Measurements from ENCODE around the gene GMDS. TPM values are rescaled to one million over a fixed set of nuclear protein-coding genes. Genes with fewer than 3 reads are reported as not detected.

GMDS gene
- total RNA-seq, 4 donors from 2014 or later = 8.7 to 23.1 (median 18.4) TPM

- intact Hi-C loops (cut with DNase I; ENCODE audit: low total_unique reads) = no loop called here
- DNase-seq (ENCODE audit: low spot score in 2 of 2) = no peak
- WGBS, 2 donors = 94 to 95% methylated on average over 11 of the region's 11 CpGs
- no peak overlapping the region for H3K4me3 ChIP-seq (ENCODE audit: low read depth, poor library complexity, severe bottlenecking)
- TF ChIP-seq POLR2A (IDR thresholded peaks at IDR 0.05) (no peak), CTCF (IDR thresholded peaks at IDR 0.05) (no peak)
These were observed 668.7 kb downstream of the GMDS start for GRCh38 chr6:1576711-1577110.

GRCh38 chr6:1576166-1576565, 669.2 kb downstream of the GMDS start:
- no peak overlapping the region for H3K4me3 ChIP-seq (ENCODE audit: low read depth, poor library complexity, severe bottlenecking)
- intact Hi-C loops (cut with DNase I; ENCODE audit: low total_unique reads) = no loop called here
- TF ChIP-seq POLR2A (IDR thresholded peaks at IDR 0.05) = no peak
- no peak for TF ChIP-seq CTCF (IDR thresholded peaks at IDR 0.05)
- no peak for DNase-seq (ENCODE audit: low spot score in 2 of 2)
- WGBS, 2 donors = 84% methylated on average over 9 of the region's 9 CpGs

GRCh38 chr6:1575210-1576041, 670.0 kb downstream of the GMDS start:
- TF ChIP-seq POLR2A (IDR thresholded peaks at IDR 0.05) = no peak
- TF ChIP-seq CTCF (IDR thresholded peaks at IDR 0.05) = no peak
- DNase-seq (ENCODE audit: low spot score in 2 of 2) = no peak
- H3K4me3 ChIP-seq (ENCODE audit: low read depth, poor library complexity, severe bottlenecking) = no peak overlapping the region
- intact Hi-C loops (cut with DNase I; ENCODE audit: low total_unique reads) = no loop called here
- WGBS, 2 donors = 51 to 63% methylated on average over 16 of the region's 16 CpGs

- DNase-seq (ENCODE audit: low spot score in 2 of 2) = no peak
- intact Hi-C loops (cut with DNase I; ENCODE audit: low total_unique reads) = no loop called here
- TF ChIP-seq CTCF (IDR thresholded peaks at IDR 0.05) = no peak
- TF ChIP-seq POLR2A (IDR thresholded peaks at IDR 0.05) = no peak
- H3K4me3 ChIP-seq (ENCODE audit: low read depth, poor library complexity, severe bottlenecking) = no peak overlapping the region
- WGBS, 2 donors = 67 to 84% methylated on average over 6 of the region's 6 CpGs
These were observed 670.6 kb downstream of the GMDS start for GRCh38 chr6:1574890-1575209.

- 47 to 64% methylated on average over 13 of the region's 13 CpGs for WGBS, 2 donors
- TF ChIP-seq CTCF (IDR thresholded peaks at IDR 0.05) (no peak), POLR2A (IDR thresholded peaks at IDR 0.05) (no peak)
- intact Hi-C loops (cut with DNase I; ENCODE audit: low total_unique reads) = no loop called here
- no peak overlapping the region for H3K4me3 ChIP-seq (ENCODE audit: low read depth, poor library complexity, severe bottlenecking)
- no peak for DNase-seq (ENCODE audit: low spot score in 2 of 2)
These were observed 671.2 kb downstream of the GMDS start for GRCh38 chr6:1574083-1574761.
